Naive thymus-derived CD8-positive, alpha-beta T cell (primary cell): ENCODE measurements around the gene SLC25A45. TPM values are rescaled to one million over a fixed set of nuclear protein-coding genes. Genes with fewer than 3 reads are reported as not detected.

Experiments used
- ATAC-seq, 2 donors: fragments of 150-1000 bp; cut with Tn5 transposase in 1 of 2; sonication (Bioruptor Pico), chemical (Tn5 transposase) in 1 of 2; 1 replicate in 1 of 2; 2 replicates in 1 of 2; pipeline ENCODE4 v1.10.0; 2021; ENCODE audit warnings: mild to moderate bottlenecking in 2 of 2, moderate library complexity in 2 of 2
- POLR2A ChIA-PET: fragments of 350-600 bp; sonication (Branson Sonifier 250); formaldehyde crosslinking; loops from one replicate; lab custom pipeline; 2021; ENCODE audit warnings: antibody characterized with exemption; lab: Charles Lee
- DNase-seq, 10 donors: peaks; one replicate each; pipeline versions ENCODE4 v3.0.0 to v3.0.0-alpha.2; 2020 to 2022
- H3K27ac Mint-ChIP-seq, 10 donors: one replicate each; pipeline ENCODE4 v1.8.0; 2020 to 2022; ENCODE audit warnings: mild to moderate bottlenecking in 10 of 10, mixed read lengths in 10 of 10, moderate library complexity in 4 of 10, inconsistent platforms in 1 of 10
- H3K27me3 Mint-ChIP-seq, 5 donors: one replicate each; pipeline ENCODE4 v1.8.0; 2021 to 2022; ENCODE audit warnings: mixed read lengths in 5 of 5
- H3K36me3 Mint-ChIP-seq, 3 donors: one replicate each; pipeline ENCODE4 v1.8.0; 2020 to 2022; ENCODE audit warnings: mixed read lengths in 3 of 3, mild to moderate bottlenecking in 2 of 3, inconsistent platforms in 1 of 3
- H3K4me1 Mint-ChIP-seq, 4 donors: one replicate each; pipeline ENCODE4 v1.8.0; 2021 to 2022; ENCODE audit warnings: mixed read lengths in 4 of 4
- H3K4me3 Mint-ChIP-seq, 10 donors: one replicate each; pipeline ENCODE4 v1.8.0; 2020 to 2022; ENCODE audit warnings: mild to moderate bottlenecking in 10 of 10, mixed read lengths in 10 of 10, moderate library complexity in 6 of 10, inconsistent platforms in 1 of 10
- H3K9me3 Mint-ChIP-seq, 9 donors: one replicate each; pipeline ENCODE4 v1.8.0; 2020 to 2022; ENCODE audit warnings: mixed read lengths in 9 of 9, mild to moderate bottlenecking in 3 of 9, inconsistent platforms in 1 of 9, moderate library complexity in 1 of 9
- polyA plus RNA-seq, 3 donors: library from polyadenylated mRNA; unstranded; fragments of 300-500 nt; fragmentation: Illumina TruSeq; gene quantifications; one replicate each; pipeline ENCODE4 v1.2.3, GENCODE V29; 2021
- total RNA-seq, 8 experiments: library from RNA in 2 of 8; stranded (reverse) in 2 of 8; gene quantifications; one replicate each; pipeline ENCODE4 v1.2.3 and lab custom pipeline; 2021 to 2026

SLC25A45 gene
- total and polyA plus RNA-seq, 5 experiments from 2014 or later = 10.8 to 23.4 (median 19.2) TPM

GRCh38 chr11:65419772-65420481 is 37.5 kb upstream of the SLC25A45 start:
- POLR2A ChIA-PET = interaction anchor here (0.8 to 20.7 kb wide), 22 partner anchors 9 to 1987 kb away, joined by 3 to 2047 read pairs (median 7); partner anchors contain the start of genes FAM89B, FAU, FRMD8 and MALAT1
- Mint-ChIP-seq H3K4me1 (peaks cover 44 to 82% (median 58%) of the 10 kb centered on the region in 4 donors), H3K36me3 (peaks cover 4 to 20% (median 7%) of the 10 kb centered on the region in 3 donors), H3K27me3 (peaks cover 0 to 4% (median 0%) of the 10 kb centered on the region in 5 donors), H3K27ac (peak overlapping the region; percentile 94 to 100 (median 99)), H3K9me3 (peaks cover 0 to 4% (median 0%) of the 10 kb centered on the region in 9 donors), H3K4me3 (peak overlapping the region; percentile 89 to 98 (median 96))
- DNase-seq (peak in 9 of 10 donors; percentile 40 to 70 (median 55)), ATAC-seq (no peak)

GRCh38 chr11:65419460-65419771 is 37.0 kb upstream of the SLC25A45 start:
- H3K27ac Mint-ChIP-seq = peak overlapping the region; percentile 94 to 100 (median 99)
- no peak for DNase-seq

GRCh38 chr11:65418681-65419459 is 36.4 kb upstream of the SLC25A45 start:
- DNase-seq (peak in 9 of 10 donors; percentile 30 to 89 (median 53)), ATAC-seq (peak in 1 of 2 donors; percentile 7)
- H3K27me3 Mint-ChIP-seq = peaks cover 0 to 4% (median 0%) of the 10 kb centered on the region in 5 donors
- peak overlapping the region; percentile 94 to 100 (median 99) for H3K27ac Mint-ChIP-seq
- peak overlapping the region; percentile 89 to 98 (median 96) for H3K4me3 Mint-ChIP-seq
- H3K9me3 Mint-ChIP-seq = peaks cover 0 to 4% (median 0%) of the 10 kb centered on the region in 9 donors
- POLR2A ChIA-PET = interaction anchor here (0.7 to 20.7 kb wide), 23 partner anchors 10 to 640 kb away, joined by 3 to 2047 read pairs (median 5); partner anchors contain the start of genes EHBP1L1, FAM89B, FAU and FRMD8
- H3K36me3 Mint-ChIP-seq = peaks cover 4 to 11% (median 7%) of the 10 kb centered on the region in 3 donors
- H3K4me1 Mint-ChIP-seq = peaks cover 38 to 72% (median 58%) of the 10 kb centered on the region in 4 donors

More at GRCh38 chr11:65419460-65419771, 37.0 kb upstream of the SLC25A45 start:
- POLR2A ChIA-PET = interaction anchor here (1.1 to 20.7 kb wide), 17 partner anchors 10 to 641 kb away, joined by 3 to 2047 read pairs (median 12); partner anchors contain the start of genes FAM89B, FRMD8, MALAT1 and MUS81
- ATAC-seq = no peak
- peaks cover 0 to 4% (median 0%) of the 10 kb centered on the region in 5 donors for H3K27me3 Mint-ChIP-seq
- H3K36me3 Mint-ChIP-seq = peaks cover 4 to 15% (median 7%) of the 10 kb centered on the region in 3 donors
- peaks cover 40 to 77% (median 59%) of the 10 kb centered on the region in 4 donors for H3K4me1 Mint-ChIP-seq
- H3K4me3 Mint-ChIP-seq = peak overlapping the region; percentile 89 to 98 (median 96)
- H3K9me3 Mint-ChIP-seq = peaks cover 0 to 4% (median 0%) of the 10 kb centered on the region in 9 donors

- Mint-ChIP-seq H3K36me3 (peaks cover 4 to 8% (median 4%) of the 10 kb centered on the region in 3 donors), H3K9me3 (peaks cover 0 to 4% (median 0%) of the 10 kb centered on the region in 9 donors), H3K27ac (peak overlapping the region; percentile 94 to 100 (median 99)), H3K4me3 (peak overlapping the region; percentile 89 to 98 (median 96)), H3K4me1 (peaks cover 38 to 68% (median 58%) of the 10 kb centered on the region in 4 donors), H3K27me3 (peaks cover 0 to 4% (median 0%) of the 10 kb centered on the region in 5 donors)
- peak in 1 of 10 donors; percentile 22 for DNase-seq
- POLR2A ChIA-PET = interaction anchor here (0.7 to 20.7 kb wide), 14 partner anchors 11 to 638 kb away, joined by 3 to 2047 read pairs (median 32); partner anchors contain the start of genes EHBP1L1, FRMD8, MALAT1 and SCYL1
- ATAC-seq = no peak
Observed at GRCh38 chr11:65418431-65418680, 35.9 kb upstream of the SLC25A45 start.

- POLR2A ChIA-PET = interaction anchor here (0.7 to 20.7 kb wide), 15 partner anchors 7 to 638 kb away, joined by 3 to 2047 read pairs (median 50); partner anchors contain the start of genes EHBP1L1, FRMD8, MALAT1 and NEAT1
- Mint-ChIP-seq H3K36me3 (peaks cover 2 to 5% (median 2%) of the 10 kb centered on the region in 3 donors), H3K4me1 (peaks cover 36 to 64% (median 58%) of the 10 kb centered on the region in 4 donors), H3K4me3 (peak overlapping the region; percentile 89 to 98 (median 96)), H3K27me3 (peaks cover 0 to 3% (median 0%) of the 10 kb centered on the region in 5 donors), H3K9me3 (peaks cover 0 to 4% (median 0%) of the 10 kb centered on the region in 9 donors), H3K27ac (peak overlapping the region; percentile 94 to 100 (median 99))
- ATAC-seq (peak; percentile 12 to 15), DNase-seq (peak in 6 of 10 donors; percentile 27 to 70 (median 56))
Observed at GRCh38 chr11:65417702-65418430, 35.4 kb upstream of the SLC25A45 start.

- Mint-ChIP-seq H3K4me3 (peak overlapping the region; percentile 89 to 98 (median 96)), H3K27me3 (no peaks in the 10 kb centered on the region), H3K4me1 (peaks cover 31 to 59% (median 57%) of the 10 kb centered on the region in 4 donors), H3K9me3 (no peaks in the 10 kb centered on the region), H3K27ac (peak overlapping the region; percentile 94 to 100 (median 99)), H3K36me3 (peaks cover 0 to 6% (median 0%) of the 10 kb centered on the region in 3 donors)
- POLR2A ChIA-PET = interaction anchor here (0.6 to 20.7 kb wide), 20 partner anchors 7 to 539 kb away, joined by 3 to 2047 read pairs (median 12); partner anchors contain the start of genes FRMD8, MALAT1, NEAT1 and SCYL1
- ATAC-seq = no peak
- DNase-seq = peak in 6 of 10 donors; percentile 27 to 67 (median 38)
Observed at GRCh38 chr11:65416841-65417701, 34.6 kb upstream of the SLC25A45 start.

- POLR2A ChIA-PET = interaction anchor here (0.6 to 20.7 kb wide), 22 partner anchors 8 to 539 kb away, joined by 3 to 2047 read pairs (median 7); partner anchors contain the start of genes FRMD8, MALAT1, NEAT1 and SCYL1
- H3K27ac Mint-ChIP-seq = peak overlapping the region; percentile 94 to 100 (median 99)
- DNase-seq = peak; percentile 83 to 96 (median 90)
- H3K4me3 Mint-ChIP-seq = peak overlapping the region; percentile 89 to 98 (median 96)
- no peaks in the 10 kb centered on the region for H3K27me3 Mint-ChIP-seq
- H3K36me3 Mint-ChIP-seq = peaks cover 0 to 11% (median 0%) of the 10 kb centered on the region in 3 donors
- peak; percentile 45 to 62 for ATAC-seq
- peaks cover 29 to 58% (median 56%) of the 10 kb centered on the region in 4 donors for H3K4me1 Mint-ChIP-seq
- no peaks in the 10 kb centered on the region for H3K9me3 Mint-ChIP-seq
Observed at GRCh38 chr11:65416341-65416824, 33.9 kb upstream of the SLC25A45 start.

- Mint-ChIP-seq H3K27ac (peak overlapping the region; percentile 60 to 100 (median 99)), H3K4me1 (peaks cover 26 to 52% (median 50%) of the 10 kb centered on the region in 4 donors), H3K36me3 (peaks cover 0 to 16% (median 0%) of the 10 kb centered on the region in 3 donors), H3K9me3 (no peaks in the 10 kb centered on the region), H3K27me3 (no peaks in the 10 kb centered on the region), H3K4me3 (peak overlapping the region; percentile 89 to 98 (median 96))
- DNase-seq = peak in 1 of 10 donors; percentile 47
- no peak for ATAC-seq
- POLR2A ChIA-PET = interaction anchor here (0.6 to 20.7 kb wide), 20 partner anchors 9 to 529 kb away, joined by 3 to 2047 read pairs (median 10); partner anchors contain the start of genes FRMD8, MALAT1, NEAT1 and SCYL1
Observed at GRCh38 chr11:65415499-65416340, 33.3 kb upstream of the SLC25A45 start.

GRCh38 chr11:65414776-65415498 is 32.5 kb upstream of the SLC25A45 start:
- peak overlapping the region in 4 of 10 donors; percentile 38 to 60 (median 46) for H3K27ac Mint-ChIP-seq

More at GRCh38 chr11:65414776-65415498, 32.5 kb upstream of the SLC25A45 start:
- H3K27me3 Mint-ChIP-seq = no peaks in the 10 kb centered on the region
- H3K9me3 Mint-ChIP-seq = no peaks in the 10 kb centered on the region
- POLR2A ChIA-PET = interaction anchor here (0.7 to 20.7 kb wide), 13 partner anchors 8 to 84 kb away, joined by 3 to 2047 read pairs (median 80); partner anchors contain the start of genes FRMD8, MALAT1, NEAT1 and SLC25A45
- ATAC-seq = no peak
- peak overlapping the region in 4 of 10 donors; percentile 4 to 97 (median 26) for H3K4me3 Mint-ChIP-seq
- peaks cover 0 to 24% (median 0%) of the 10 kb centered on the region in 3 donors for H3K36me3 Mint-ChIP-seq
- DNase-seq = peak in 1 of 10 donors; percentile 52
- H3K4me1 Mint-ChIP-seq = peaks cover 24 to 44% (median 42%) of the 10 kb centered on the region in 4 donors
